Activated T-cell treated with anti-CD3 and anti-CD28 coated beads for 1 hour (primary cell): ENCODE results near the gene SYF2.

Experiments used
- DNase-seq: peaks from one replicate; pipeline ENCODE4 v3.0.0-alpha.2; 2020; ENCODE audit warnings: low read depth

SYF2 gene

DNA sequence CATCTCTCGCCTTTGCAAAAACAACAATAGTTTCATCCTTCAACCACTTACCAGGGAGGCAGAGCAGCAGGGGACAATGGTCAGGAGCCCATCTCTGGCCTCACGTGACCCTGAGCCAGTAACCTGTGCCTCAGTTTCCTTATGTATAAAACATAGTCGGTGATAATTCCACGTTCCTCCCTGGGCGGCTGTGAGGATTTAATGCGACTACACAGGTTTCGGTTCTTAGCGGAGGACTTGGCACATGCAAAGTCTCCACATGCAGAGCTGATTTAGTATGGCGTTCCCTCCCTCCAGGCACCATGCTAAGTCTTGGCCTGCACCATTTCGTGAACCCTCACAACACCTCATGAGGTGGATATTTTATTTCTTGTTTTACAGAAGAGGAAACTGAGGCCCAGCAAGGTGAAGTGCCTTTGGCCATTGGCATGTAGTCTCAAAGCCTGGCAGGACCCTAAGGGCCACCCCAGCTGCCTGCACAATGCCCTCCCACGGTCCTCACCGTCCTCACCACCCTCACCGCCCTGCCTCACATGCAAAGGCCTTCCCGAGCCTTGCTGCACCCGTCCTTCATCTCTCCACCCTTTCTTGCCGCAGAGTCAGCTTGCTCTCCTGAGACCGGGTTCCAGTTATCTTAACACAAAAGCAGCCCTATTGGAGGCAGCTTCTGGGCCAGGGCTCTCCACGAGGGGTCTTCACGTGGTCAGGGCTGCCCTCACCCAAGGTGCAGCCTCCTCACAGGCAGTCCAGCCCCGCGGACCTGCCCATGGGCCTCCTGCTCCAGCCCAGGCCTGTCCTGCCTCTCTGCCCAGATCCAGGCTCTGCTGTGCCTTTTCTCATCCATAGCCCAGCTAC is 48.9 kb downstream of the SYF2 start:
- no peak for DNase-seq

DNA sequence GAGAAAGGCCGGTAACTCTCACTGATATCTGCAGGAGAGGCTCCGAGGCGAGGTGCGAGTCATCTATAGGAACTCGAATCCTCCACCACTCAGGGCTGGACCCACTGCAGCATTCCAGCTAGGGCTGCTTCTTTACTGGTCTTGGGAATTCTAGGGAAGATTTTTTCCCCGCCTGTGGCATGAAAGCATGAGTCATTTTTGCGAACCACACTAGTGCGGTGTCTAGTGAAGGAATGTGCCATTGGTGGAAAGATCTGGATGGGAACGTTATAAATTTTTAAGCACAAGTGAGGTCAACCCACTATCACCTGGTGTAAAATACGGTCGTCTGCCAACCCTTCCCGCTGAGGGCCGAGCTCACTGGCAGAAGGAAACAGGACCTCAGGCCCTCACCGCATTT is 49.7 kb downstream of the SYF2 start:
- no peak for DNase-seq

DNA sequence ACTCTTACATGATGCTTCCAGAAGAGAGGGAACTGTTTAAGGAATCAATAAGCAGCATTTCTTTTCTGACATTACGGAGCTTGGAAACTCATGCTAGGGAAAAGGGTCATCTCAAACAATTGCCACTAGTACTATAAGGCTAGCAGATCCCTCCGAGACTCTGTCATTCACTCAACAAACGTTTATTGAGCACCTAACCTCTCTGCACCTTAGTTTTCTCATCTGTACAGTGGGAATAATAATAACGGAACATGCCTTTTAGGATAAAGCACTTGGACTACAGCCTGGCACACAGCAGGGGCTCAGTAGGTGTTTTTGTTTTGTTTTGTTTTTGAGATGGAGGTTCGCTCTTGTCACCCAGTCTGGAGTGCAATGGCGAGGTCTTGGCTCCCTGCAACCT is 51.3 kb downstream of the SYF2 start:
- DNase-seq, result no peak

DNA sequence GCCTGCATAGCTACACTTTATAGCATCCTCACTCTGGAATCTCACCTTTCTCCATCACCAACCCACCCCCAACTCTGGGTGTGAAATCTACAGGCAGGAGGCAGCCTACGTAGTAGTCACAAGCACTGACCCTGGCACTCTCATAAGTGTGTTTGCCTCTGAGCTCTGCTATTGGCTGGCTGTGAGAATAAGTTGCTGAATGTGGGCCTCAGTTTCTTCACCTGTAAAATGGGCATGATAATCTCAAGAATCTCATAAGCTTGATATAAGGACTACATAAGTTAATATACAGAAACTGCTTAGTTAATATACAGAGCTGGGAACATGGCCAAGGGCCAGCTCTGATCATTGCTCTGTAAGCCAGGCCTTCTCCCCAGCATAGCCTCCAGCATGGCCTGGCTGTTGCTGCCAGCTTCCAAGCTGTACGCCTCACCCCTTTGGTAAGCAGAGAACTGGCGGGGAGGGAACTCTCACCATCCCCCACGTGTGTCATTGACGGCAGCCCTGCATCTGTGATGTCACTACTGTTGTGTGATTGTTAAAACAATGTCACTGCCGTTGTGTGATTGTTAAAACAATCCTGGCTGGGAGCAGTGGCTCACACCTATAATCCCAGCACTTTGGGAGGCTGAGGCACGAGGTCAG is 53.3 kb downstream of the SYF2 start:
- DNase-seq, result no peak

DNA sequence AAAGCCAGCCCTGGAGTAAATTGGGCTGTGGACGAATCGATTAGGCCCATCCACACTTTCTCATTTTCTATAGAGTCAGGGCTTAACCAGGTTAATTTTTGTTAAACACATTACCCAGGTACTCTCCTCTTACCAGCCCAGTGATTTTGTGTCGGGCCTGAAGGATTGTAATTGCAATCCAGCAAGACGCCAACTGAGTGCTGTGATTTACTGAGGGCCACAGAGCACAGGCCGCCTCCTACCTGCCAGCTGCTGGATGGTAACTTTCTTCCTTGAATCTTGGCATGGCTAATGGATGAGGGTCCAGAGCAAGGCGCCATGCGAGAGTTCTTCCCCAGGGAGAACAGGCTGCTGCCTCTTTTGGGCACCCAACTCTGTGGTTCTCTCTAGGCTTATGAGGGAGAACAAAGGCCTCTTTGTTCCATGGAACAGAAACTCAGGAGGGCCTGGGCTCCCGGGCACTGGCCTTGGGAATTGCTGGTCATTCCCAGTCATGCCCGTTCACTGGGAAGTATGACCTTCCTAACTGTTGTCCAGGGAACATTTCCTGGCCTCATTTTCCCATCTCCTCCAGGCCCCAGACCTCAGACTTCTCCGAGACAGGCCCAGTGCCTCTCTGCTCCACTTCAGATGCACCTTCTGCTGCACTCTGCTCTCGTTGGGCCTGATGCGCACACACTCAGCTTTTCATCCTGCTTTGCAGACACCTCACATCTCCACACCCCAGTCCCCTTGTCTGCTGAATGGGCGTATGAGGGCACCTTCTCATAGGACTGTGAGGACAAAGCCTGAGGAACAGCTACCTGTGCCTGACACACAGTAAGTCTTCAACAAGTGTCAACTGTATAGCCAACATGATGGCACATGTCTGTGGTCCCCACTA is 57.3 kb downstream of the SYF2 start:
- no peak for DNase-seq

DNA sequence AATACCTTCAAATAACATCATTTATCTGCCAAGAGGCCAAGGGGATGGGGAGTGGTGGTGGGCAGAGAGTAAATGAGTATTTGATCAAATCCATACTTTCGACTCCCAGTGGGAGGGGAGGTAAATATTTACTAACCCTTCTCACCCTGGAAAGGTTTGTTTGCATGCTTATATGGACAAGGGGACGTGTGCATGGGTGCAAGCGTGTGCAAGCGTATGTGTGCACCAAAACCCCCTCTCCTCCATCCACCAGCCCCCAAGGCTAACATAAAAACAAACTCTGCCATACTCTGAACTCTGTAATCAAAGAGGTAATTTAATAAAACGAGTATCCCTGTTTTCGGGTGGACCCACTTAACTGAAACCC is 58.0 kb downstream of the SYF2 start:
- DNase-seq, result no peak

DNA sequence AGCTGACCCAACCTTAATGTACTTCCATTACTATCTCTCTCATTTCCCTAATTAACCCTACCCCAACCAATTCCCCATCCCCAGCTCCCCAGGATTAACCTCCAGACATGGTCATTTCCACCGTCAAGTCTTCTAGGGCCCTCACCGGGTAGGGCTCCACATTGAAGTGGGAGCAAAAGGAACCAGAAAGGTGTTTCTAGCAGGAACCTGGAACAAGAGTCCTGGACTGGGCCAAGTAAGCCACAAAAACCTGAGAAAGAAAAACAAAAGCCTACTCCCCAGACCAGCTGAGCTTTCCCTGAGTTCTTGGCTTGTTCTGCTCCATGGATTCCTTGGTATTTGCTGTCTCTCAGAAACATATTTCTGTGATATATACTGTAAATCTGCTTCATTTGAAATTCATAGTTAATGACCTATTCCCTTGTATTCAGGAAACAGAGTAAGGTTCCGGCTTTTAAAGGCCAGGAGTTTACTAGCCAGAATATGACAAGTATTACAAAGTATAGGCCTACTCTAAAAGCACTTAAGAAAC is 58.4 kb downstream of the SYF2 start:
- DNase-seq, result no peak
